Mesendoderm (in vitro differentiated cells): ENCODE data around the gene YWHAG.
"Not testable (repeated sequence)": the region's sequence is repeated elsewhere in the genome, so short reads cannot be mapped to it uniquely, and the experiment has no call there.

ENCODE experiments used
- DNase-seq: peaks from one replicate; pipeline ENCODE4 v3.0.0; 2013
- H2AK5ac ChIP-seq: 2 replicates; pipeline ENCODE4 v1.6.1; 2013; ENCODE audit warnings: low read length, inconsistent platforms
- H2BK120ac ChIP-seq: 2 replicates; pipeline ENCODE4 v1.6.1; 2013; ENCODE audit warnings: low read depth, mild to moderate bottlenecking, low read length, moderate library complexity, mixed read lengths
- H2BK15ac ChIP-seq: replicated peaks from 2 replicates; pipeline ENCODE4 v1.6.1; 2013; ENCODE audit warnings: low read depth, mild to moderate bottlenecking, moderate library complexity
- H2BK5ac ChIP-seq: 2 replicates; pipeline ENCODE4 v1.6.1; 2013; ENCODE audit warnings: low read length, inconsistent platforms
- H3K18ac ChIP-seq: 2 replicates; pipeline ENCODE4 v1.6.1; 2013; ENCODE audit warnings: mild to moderate bottlenecking, low read length, mixed read lengths
- H3K23ac ChIP-seq: one replicate; pipeline ENCODE4 v1.6.1; 2013; ENCODE audit warnings: low read length
- H3K27ac ChIP-seq: 2 replicates; pipeline ENCODE4 v1.5.1; 2013; ENCODE audit warnings: low read depth, mild to moderate bottlenecking, inconsistent platforms, low read length, moderate library complexity
- H3K27me3 ChIP-seq: 2 replicates; pipeline ENCODE4 v1.6.1; 2013; ENCODE audit warnings: low read length, control low read depth, mild to moderate bottlenecking, inconsistent platforms; ENCODE audit not compliant: insufficient read depth, poor library complexity
- H3K36me3 ChIP-seq: 2 replicates; pipeline ENCODE4 v1.6.1; 2013; ENCODE audit warnings: low read length, inconsistent platforms; ENCODE audit not compliant: control insufficient read depth, insufficient read depth
- H3K4ac ChIP-seq: one replicate; pipeline ENCODE4 v1.6.1; 2013; ENCODE audit warnings: low read depth, mild to moderate bottlenecking, low read length, moderate library complexity
- H3K4me1 ChIP-seq: 2 replicates; pipeline ENCODE4 v1.6.1; 2013; ENCODE audit warnings: low read depth, low read length, inconsistent platforms; ENCODE audit not compliant: control insufficient read depth
- H3K4me2 ChIP-seq: 2 replicates; pipeline ENCODE4 v1.6.1; 2013; ENCODE audit warnings: low read length
- H3K4me3 ChIP-seq: 2 replicates; pipeline ENCODE4 v1.5.1; 2013; ENCODE audit warnings: mild to moderate bottlenecking, low read length
- H3K56ac ChIP-seq: one replicate; pipeline ENCODE4 v1.6.1; 2013; ENCODE audit warnings: low read length
- H3K79me1 ChIP-seq: 2 replicates; pipeline ENCODE4 v1.6.1; 2013; ENCODE audit warnings: low read length, inconsistent platforms
- H3K79me2 ChIP-seq: 2 replicates; pipeline ENCODE4 v1.6.1; 2013; ENCODE audit warnings: mild to moderate bottlenecking, low read length; ENCODE audit not compliant: control insufficient read depth, insufficient read depth
- H3K9ac ChIP-seq: 2 replicates; pipeline ENCODE4 v1.6.1; 2013; ENCODE audit warnings: low read length, inconsistent platforms
- H4K5ac ChIP-seq: one replicate; pipeline ENCODE4 v1.6.1; 2013; ENCODE audit warnings: low read length
- H4K8ac ChIP-seq: one replicate; pipeline ENCODE4 v1.6.1; 2013; ENCODE audit warnings: low read depth, mild to moderate bottlenecking, control low read depth, low read length, moderate library complexity
- WGBS: extraction: QIAGEN DNeasy Blood & Tissue Kit; methylation state at CpG from one replicate; pipeline ENCODE4 v1.1.7; 2013; ENCODE audit warnings: low lambda C conversion rate, missing lambda C conversion rate; ENCODE audit not compliant: insufficient coverage; ENCODE audit errors: extremely low coverage; 5-methylcytosine and 5-hydroxymethylcytosine counted together

The YWHAG gene

DNA sequence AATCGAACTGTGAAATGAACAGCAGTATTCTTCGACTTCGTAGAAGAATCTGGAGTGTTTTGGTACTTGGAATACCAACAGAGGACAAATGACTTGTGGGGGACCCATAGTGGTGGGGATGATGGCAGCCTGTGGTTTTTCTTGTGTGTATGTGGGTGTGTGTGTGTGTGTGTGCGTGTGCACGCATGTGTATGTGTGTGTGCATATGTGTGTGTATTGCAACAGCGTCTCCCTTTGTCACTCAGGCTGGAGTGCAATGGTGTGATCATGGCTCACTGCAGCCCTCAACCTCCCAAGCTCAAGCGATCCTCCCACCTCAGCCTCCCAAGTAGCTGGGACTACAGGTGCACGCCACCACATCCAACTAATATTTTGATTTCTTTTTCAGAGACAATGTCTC lies 9.4 kb upstream of the YWHAG start:
- Histone ChIP-seq H3K4me3 (no peak overlapping the region), H3K23ac (no peak overlapping the region), H2BK15ac (no peak overlapping the region), H3K4ac (no peak overlapping the region), H2AK5ac (no peak overlapping the region), H4K8ac (no peak overlapping the region), H3K27ac (no peak overlapping the region), H3K9ac (no peak overlapping the region), H3K4me1 (peaks cover 5% of the 10 kb centered on the region), H3K18ac (no peak overlapping the region), H3K36me3 (no peaks in the 10 kb centered on the region), H3K79me2 (no peaks in the 10 kb centered on the region), H3K27me3 (no peaks in the 10 kb centered on the region), H4K5ac (no peak overlapping the region), H3K56ac (no peak overlapping the region), H3K79me1 (no peaks in the 10 kb centered on the region), H2BK120ac (no peak overlapping the region), H2BK5ac (no peak overlapping the region), H3K4me2 (no peak overlapping the region)
- no peak for DNase-seq
- WGBS: no CpG with 5 or more reads among the region's 8 CpGs

DNA sequence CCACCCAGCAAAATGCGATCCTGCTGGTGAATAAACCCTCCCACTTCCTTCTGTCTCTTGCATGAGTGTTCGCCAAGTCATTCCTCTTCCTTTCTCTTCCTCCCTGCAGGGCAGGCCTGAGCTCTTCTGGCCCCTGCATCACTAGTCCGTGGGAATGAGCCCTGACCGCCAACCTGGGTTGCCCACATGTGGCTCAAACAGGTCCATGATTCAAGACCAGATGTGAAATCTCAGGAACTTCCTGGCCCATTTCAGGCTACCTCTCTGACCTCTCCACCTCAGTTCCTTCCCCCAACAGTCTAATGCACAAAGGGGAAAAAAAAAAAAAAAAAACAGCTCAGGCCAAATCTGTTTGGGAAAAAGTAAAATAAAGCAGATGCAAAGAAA lies 5.4 kb upstream of the YWHAG start:
- no peak overlapping the region for H3K4ac ChIP-seq
- H3K79me1 ChIP-seq: no peaks in the 10 kb centered on the region
- peak overlapping the region; percentile 70 for H2BK5ac ChIP-seq
- no peak overlapping the region for H4K8ac ChIP-seq
- H3K36me3 ChIP-seq: no peaks in the 10 kb centered on the region
- peak overlapping the region; percentile 39 for H3K9ac ChIP-seq
- no peak overlapping the region for H3K18ac ChIP-seq
- H2BK15ac ChIP-seq: no peak overlapping the region
- no peak overlapping the region for H3K4me3 ChIP-seq
- no peak overlapping the region for H4K5ac ChIP-seq
- no peak overlapping the region for H2BK120ac ChIP-seq
- H3K27ac ChIP-seq: no peak overlapping the region
- no peaks in the 10 kb centered on the region for H3K79me2 ChIP-seq
- H3K23ac ChIP-seq: no peak overlapping the region
- H2AK5ac ChIP-seq: peak overlapping the region; percentile 43
- H3K4me1 ChIP-seq: peaks cover 9% of the 10 kb centered on the region
- H3K4me2 ChIP-seq: no peak overlapping the region
- H3K56ac ChIP-seq: peak overlapping the region; percentile 70
- H3K27me3 ChIP-seq: no peaks in the 10 kb centered on the region
- WGBS: no CpG with 5 or more reads among the region's 4 CpGs
- DNase-seq: peak; percentile 54

DNA sequence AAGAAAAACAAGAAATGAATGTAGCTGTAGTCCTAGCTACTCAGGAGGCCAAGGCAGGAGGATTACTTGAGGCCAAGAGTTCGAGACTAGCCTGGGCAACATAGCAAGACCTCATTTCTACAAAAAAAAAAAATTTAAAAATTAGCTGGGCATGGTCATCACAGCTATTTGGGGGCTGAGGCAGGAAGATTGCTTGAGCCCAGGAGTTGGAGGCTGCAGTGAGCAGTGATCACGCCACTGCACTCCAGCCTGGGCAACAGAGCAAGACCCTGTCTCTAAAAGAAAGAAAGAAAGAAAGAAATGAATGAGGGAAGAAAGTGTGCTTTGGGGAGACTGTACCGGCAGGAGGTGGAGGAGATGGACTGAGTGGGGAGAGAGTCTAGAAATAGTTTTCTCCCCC lies 5.0 kb upstream of the YWHAG start:
- H2BK15ac ChIP-seq, H3K4me3 ChIP-seq, H3K4me1 ChIP-seq, DNase-seq, H4K8ac ChIP-seq, H3K23ac ChIP-seq, H2BK5ac ChIP-seq, H2BK120ac ChIP-seq, H3K79me1 ChIP-seq, H3K9ac ChIP-seq, H3K36me3 ChIP-seq, H3K79me2 ChIP-seq, H3K27me3 ChIP-seq, H3K18ac ChIP-seq, H4K5ac ChIP-seq, H2AK5ac ChIP-seq, H3K4ac ChIP-seq, H3K27ac ChIP-seq, H3K4me2 ChIP-seq: not testable (repeated sequence)
- no CpG with 5 or more reads among the region's 3 CpGs for WGBS
- peak overlapping the region; percentile 70 for H3K56ac ChIP-seq

DNA sequence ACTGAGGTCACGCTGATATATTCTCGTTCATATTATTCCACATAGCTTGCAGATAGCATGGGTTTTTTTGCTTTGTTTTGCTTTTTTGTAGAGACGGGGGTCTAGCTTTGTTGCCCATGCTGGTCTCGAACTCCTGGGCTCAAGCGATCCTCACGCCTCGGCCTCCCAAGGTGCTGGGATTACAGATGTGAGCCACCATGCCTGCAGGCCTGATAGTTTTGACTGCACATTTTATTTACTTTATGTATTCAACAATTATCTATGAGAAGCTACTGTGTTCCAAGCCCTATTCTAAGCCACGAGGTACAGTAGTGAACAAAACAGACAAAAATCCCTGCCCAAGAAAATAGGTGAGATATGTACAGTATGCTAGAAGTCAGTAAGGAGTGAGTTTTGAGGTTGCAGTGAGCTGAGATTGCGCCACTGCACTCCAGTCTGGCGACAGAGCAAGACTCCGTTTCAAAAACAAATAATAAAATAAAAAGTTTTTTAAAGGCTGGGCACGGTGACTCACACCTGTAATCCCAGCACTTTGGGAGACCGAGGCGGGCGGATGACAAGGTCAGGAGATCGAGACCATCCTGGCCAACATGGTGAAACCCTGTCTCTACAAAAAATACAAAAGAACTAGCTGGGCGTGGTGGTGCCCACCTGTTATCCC lies 1.3 kb upstream of the YWHAG start:
- H2BK120ac ChIP-seq: no peak overlapping the region
- H3K4ac ChIP-seq: peak overlapping the region; percentile 85
- H3K27ac ChIP-seq: no peak overlapping the region
- H3K36me3 ChIP-seq: peaks cover 2% of the 10 kb centered on the region
- no peak overlapping the region for H4K5ac ChIP-seq
- no peak overlapping the region for H3K4me2 ChIP-seq
- peak overlapping the region; percentile 92 for H3K56ac ChIP-seq
- H2BK5ac ChIP-seq: peak overlapping the region; percentile 76
- no peak for DNase-seq
- no peak overlapping the region for H4K8ac ChIP-seq
- H3K79me1 ChIP-seq: no peaks in the 10 kb centered on the region
- no peaks in the 10 kb centered on the region for H3K27me3 ChIP-seq
- H3K23ac ChIP-seq: no peak overlapping the region
- no peak overlapping the region for H3K4me3 ChIP-seq
- H3K79me2 ChIP-seq: peaks cover 35% of the 10 kb centered on the region
- H3K4me1 ChIP-seq: peaks cover 11% of the 10 kb centered on the region
- no peak overlapping the region for H2BK15ac ChIP-seq
- peak overlapping the region; percentile 41 for H3K18ac ChIP-seq
- peak overlapping the region; percentile 78 for H3K9ac ChIP-seq
- no peak overlapping the region for H2AK5ac ChIP-seq
- WGBS: no CpG with 5 or more reads among the region's 17 CpGs

DNA sequence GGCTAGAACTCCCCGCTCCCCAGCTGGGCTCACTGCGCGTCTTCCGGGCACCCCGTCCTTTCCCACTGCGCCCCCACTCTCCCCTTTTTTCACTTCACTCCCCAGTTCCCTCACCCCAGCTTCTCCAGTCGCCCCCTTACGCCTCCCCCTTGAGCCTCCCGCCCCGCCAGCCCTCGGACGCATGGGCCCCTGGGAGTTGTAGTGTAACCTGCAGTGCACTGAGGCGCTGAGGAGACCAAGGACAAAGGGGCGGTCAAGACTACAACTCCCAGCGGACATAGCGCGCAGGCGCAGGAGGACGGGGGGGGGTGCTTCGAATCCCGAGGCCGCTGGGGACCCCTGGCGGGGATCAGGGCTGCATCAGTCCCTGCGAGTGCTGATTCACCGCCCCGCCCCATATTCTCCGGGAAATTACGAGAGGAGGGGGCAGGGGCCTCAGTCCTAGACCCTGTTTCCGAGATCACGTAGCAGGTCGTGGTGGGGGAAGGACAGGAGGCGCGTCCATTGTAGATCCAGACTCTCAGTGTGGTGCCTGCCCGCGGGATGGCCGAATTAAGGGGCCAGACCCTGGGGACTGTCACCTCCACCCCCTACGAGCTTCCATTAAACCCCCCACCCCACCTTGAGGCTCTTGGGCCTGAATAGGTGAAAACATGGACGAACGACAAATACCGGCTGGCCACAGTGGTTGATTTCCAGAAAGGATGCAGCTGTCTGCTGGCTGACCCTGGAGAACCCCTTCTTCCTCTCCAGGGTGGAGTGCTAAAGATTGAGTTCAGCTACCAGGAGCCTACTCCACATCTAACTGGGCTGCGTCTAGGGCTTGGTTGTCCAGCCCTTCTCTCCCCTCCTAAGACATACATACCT lies 553 bp upstream of the YWHAG start:
- Histone ChIP-seq H3K18ac (peak overlapping the region; percentile 95), H3K27ac (peak overlapping the region; percentile 63), H3K23ac (peak overlapping the region; percentile 73), H3K27me3 (no peaks in the 10 kb centered on the region), H2BK5ac (peak overlapping the region; percentile 76), H3K4me2 (peak overlapping the region; percentile 64), H3K79me1 (no peaks in the 10 kb centered on the region), H3K36me3 (peaks cover 2% of the 10 kb centered on the region), H3K56ac (peak overlapping the region; percentile 94), H3K4me3 (peak overlapping the region; percentile 55), H3K9ac (peak overlapping the region; percentile 79), H4K5ac (peak overlapping the region; percentile 81), H3K4me1 (peaks cover 10% of the 10 kb centered on the region), H4K8ac (no peak overlapping the region), H3K79me2 (peaks cover 43% of the 10 kb centered on the region), H2AK5ac (peak overlapping the region; percentile 29), H2BK15ac (no peak overlapping the region), H2BK120ac (no peak overlapping the region), H3K4ac (peak overlapping the region; percentile 85)
- DNase-seq: peak; percentile 99
- no CpG with 5 or more reads among the region's 41 CpGs for WGBS
